Measurements from ENCODE around the gene HAUS3. TPM values are rescaled to one million over a fixed set of nuclear protein-coding genes. Genes with fewer than 3 reads are reported as not detected.
"Not testable (repeated sequence)": the region's sequence is repeated elsewhere in the genome, so short reads cannot be mapped to it uniquely, and the experiment has no call there.

Gene HAUS3
- total and polyA plus RNA-seq, 8 donors, result 5.5 to 37.4 (median 8.9) TPM

- WGBS, 5 donors, result 90 to 95% (median 91%) methylated on average over 6 of the region's 6 CpGs
These were observed 22.6 kb downstream of the HAUS3 start for GRCh38 chr4:2219233-2219760.

GRCh38 chr4:2218436-2218835 is 23.5 kb downstream of the HAUS3 start:
- Histone ChIP-seq H3K27ac (no peak overlapping the region), H3K27me3 (no peaks in the 10 kb centered on the region), H3K4me3 (no peak overlapping the region), H3K36me3 (peaks cover 0 to 13% (median 10%) of the 10 kb centered on the region in 4 donors), H3K9me3 (no peaks in the 10 kb centered on the region), H3K4me1 (peaks cover 0 to 9% (median 4%) of the 10 kb centered on the region in 4 donors)
- no peak for DNase-seq
- 73 to 90% (median 85%) methylated on average over 1 of the region's 1 CpG for WGBS, 5 donors
- intact Hi-C loops (cut with DNase I; ENCODE audit: low total_unique reads), result no loop called here
- TF ChIP-seq CTCF (IDR thresholded peaks at IDR 0.05) (no peak), POLR2AphosphoS5 (IDR thresholded peaks at IDR 0.05) (no peak), EP300 (IDR thresholded peaks at IDR 0.05) (no peak), POLR2A (IDR thresholded peaks at IDR 0.05) (no peak)

More at GRCh38 chr4:2219233-2219760, 22.6 kb downstream of the HAUS3 start:
- no peak for TF ChIP-seq CTCF (IDR thresholded peaks at IDR 0.05)
- no peak for TF ChIP-seq EP300 (IDR thresholded peaks at IDR 0.05)
- TF ChIP-seq POLR2AphosphoS5 (IDR thresholded peaks at IDR 0.05), result no peak
- TF ChIP-seq POLR2A (IDR thresholded peaks at IDR 0.05), result no peak
- Histone ChIP-seq H3K27me3 (no peaks in the 10 kb centered on the region), H3K4me3 (no peak overlapping the region), H3K36me3 (peaks cover 0 to 16% (median 13%) of the 10 kb centered on the region in 4 donors), H3K4me1 (peaks cover 0 to 9% (median 4%) of the 10 kb centered on the region in 4 donors), H3K27ac (no peak overlapping the region), H3K9me3 (no peaks in the 10 kb centered on the region)
- no peak for DNase-seq
- intact Hi-C loops (cut with DNase I; ENCODE audit: low total_unique reads), result no loop called here

- Histone ChIP-seq H3K4me1 (peaks cover 0 to 9% (median 4%) of the 10 kb centered on the region in 4 donors), H3K27ac (no peak overlapping the region), H3K9me3 (no peaks in the 10 kb centered on the region), H3K27me3 (no peaks in the 10 kb centered on the region), H3K4me3 (no peak overlapping the region), H3K36me3 (peaks cover 0 to 6% (median 4%) of the 10 kb centered on the region in 4 donors)
- 51 to 73% (median 66%) methylated on average over 3 of the region's 3 CpGs for WGBS, 5 donors
- no peak for DNase-seq
- intact Hi-C loops (cut with DNase I; ENCODE audit: low total_unique reads), result no loop called here
- TF ChIP-seq POLR2AphosphoS5 (IDR thresholded peaks at IDR 0.05) (no peak), POLR2A (IDR thresholded peaks at IDR 0.05) (no peak), CTCF (IDR thresholded peaks at IDR 0.05) (no peak), EP300 (IDR thresholded peaks at IDR 0.05) (no peak)
These were observed 24.2 kb downstream of the HAUS3 start for GRCh38 chr4:2217726-2218125.

- Histone ChIP-seq H3K27me3 (no peaks in the 10 kb centered on the region), H3K9me3 (no peaks in the 10 kb centered on the region), H3K27ac (no peak overlapping the region), H3K4me3 (no peak overlapping the region), H3K4me1 (no peaks in the 10 kb centered on the region), H3K36me3 (peaks cover 0 to 4% (median 0%) of the 10 kb centered on the region in 4 donors)
- DNase-seq, result no peak
- WGBS, 5 donors, result 53 to 64% (median 61%) methylated on average over 1 of the region's 1 CpG
- TF ChIP-seq POLR2AphosphoS5 (IDR thresholded peaks at IDR 0.05) (no peak), CTCF (IDR thresholded peaks at IDR 0.05) (no peak), EP300 (IDR thresholded peaks at IDR 0.05) (no peak), POLR2A (IDR thresholded peaks at IDR 0.05) (no peak)
- intact Hi-C loops (cut with DNase I; ENCODE audit: low total_unique reads), result no loop called here
These were observed 29.1 kb downstream of the HAUS3 start for GRCh38 chr4:2212831-2213230.

- H3K27me3 ChIP-seq; H3K27ac ChIP-seq; H3K9me3 ChIP-seq; DNase-seq; H3K36me3 ChIP-seq; intact Hi-C loops (cut with DNase I; ENCODE audit: low total_unique reads); H3K4me3 ChIP-seq; H3K4me1 ChIP-seq: not testable (repeated sequence)
- 38 to 73% (median 48%) methylated on average over 1 of the region's 1 CpG for WGBS, 5 donors
These were observed 39.1 kb downstream of the HAUS3 start for GRCh38 chr4:2202789-2203188.
